Activated B cell treated with CpG ODN at 0.5 μM for 24 hours (primary cell): ENCODE measurements around the gene GPR17. TPM values are rescaled to one million over a fixed set of nuclear protein-coding genes. Genes with fewer than 3 reads are reported as not detected.

Experiments
- ATAC-seq: fragments of 200-7000 bp; cut with Tn5 transposase; one replicate; pipeline ENCODE4 v1.10.0; 2021; ENCODE audit warnings: low read depth, mild to moderate bottlenecking, moderate library complexity
- CTCF ChIA-PET: fragments of 350-600 bp; sonication (Branson Sonifier 250); formaldehyde crosslinking; loops from one replicate; lab custom pipeline; 2021; ENCODE audit warnings: antibody characterized with exemption; lab: Charles Lee
- POLR2A ChIA-PET: fragments of 350-600 bp; sonication (Branson Sonifier 250); formaldehyde crosslinking; loops from one replicate; lab custom pipeline; 2021; ENCODE audit warnings: antibody characterized with exemption; lab: Charles Lee
- DNase-seq: peaks from one replicate; pipeline ENCODE4 v3.0.0; 2022
- H3K27ac Mint-ChIP-seq: one replicate; pipeline ENCODE4 v1.8.0; 2020; ENCODE audit warnings: mixed read lengths
- H3K27me3 Mint-ChIP-seq: one replicate; pipeline ENCODE4 v1.8.0; 2021; ENCODE audit warnings: mixed read lengths
- H3K36me3 Mint-ChIP-seq: one replicate; pipeline ENCODE4 v1.8.0; 2021; ENCODE audit warnings: low read depth, mixed read lengths
- H3K4me1 Mint-ChIP-seq: one replicate; pipeline ENCODE4 v1.8.0; 2021; ENCODE audit warnings: mixed read lengths
- H3K4me3 Mint-ChIP-seq: one replicate; pipeline ENCODE4 v1.8.0; 2020; ENCODE audit warnings: mild to moderate bottlenecking, mixed read lengths
- H3K9me3 Mint-ChIP-seq: one replicate; pipeline ENCODE4 v1.8.0; 2020; ENCODE audit warnings: mixed read lengths
- intact Hi-C: fragments of 100-400 bp; cut with micrococcal nuclease; formaldehyde crosslinking; loops from one replicate; pipeline ENCODE4 v1.15.1; 2024
- total RNA-seq: library from RNA; stranded (reverse); gene quantifications from 2 replicates; pipeline ENCODE4 v1.2.3, GENCODE V29; 2022
- TF ChIP-seq, protein P1 (sequence below): fragments of 200-600 bp; IDR thresholded peaks from one replicate; pipeline ENCODE4 v1.8.0; 2022; ENCODE audit warnings: antibody characterized with exemption, mild to moderate bottlenecking

The GPR17 gene
- total RNA-seq, 1 donor from 2014 or later, result not detected

DNA sequence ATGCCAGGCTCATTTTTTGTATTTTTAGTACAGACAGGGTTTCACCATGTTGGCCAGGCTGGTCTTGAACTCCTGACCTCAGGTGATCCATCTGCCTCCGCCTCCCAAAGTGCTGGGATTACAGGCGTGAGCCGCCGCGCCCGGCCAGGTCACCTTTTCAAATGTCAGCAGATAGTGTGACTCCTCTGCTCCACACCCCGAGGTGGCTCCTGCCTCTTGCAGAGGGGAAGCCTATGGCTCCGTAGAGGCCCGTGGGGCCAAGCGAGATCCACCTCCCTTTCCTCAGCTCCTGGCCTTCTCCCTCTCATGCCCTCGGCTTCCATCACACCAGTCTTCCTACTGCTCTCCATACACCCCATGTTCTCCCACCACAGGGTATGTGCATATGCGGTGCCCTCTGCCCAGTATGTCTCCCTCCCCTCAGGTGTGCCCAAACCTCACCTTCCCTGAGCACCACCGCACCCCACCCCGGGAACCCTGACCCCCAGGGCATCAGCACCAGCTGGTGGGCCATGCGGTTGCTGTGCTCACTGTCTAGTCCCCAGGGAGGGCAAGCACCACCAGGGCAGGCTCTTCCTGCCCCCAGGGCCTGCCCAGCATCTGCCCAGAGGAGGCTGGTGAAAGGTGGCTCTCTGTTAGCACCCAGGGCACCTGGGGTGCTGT is 10.7 kb downstream of the GPR17 start:
- DNase-seq (no peak), ATAC-seq (peak; percentile 10)
- no peak overlapping the region for H3K4me3 Mint-ChIP-seq
- POLR2A ChIA-PET, result no interaction called here
- H3K4me1 Mint-ChIP-seq, result peaks cover 26% of the 10 kb centered on the region
- no peak overlapping the region for H3K27ac Mint-ChIP-seq
- CTCF ChIA-PET, result interaction anchor here (11.3 kb wide), 1 partner anchor 64 kb away, joined by 289 read pairs; no protein-coding TSS in a partner anchor
- no peaks in the 10 kb centered on the region for H3K9me3 Mint-ChIP-seq
- peaks cover 8% of the 10 kb centered on the region for H3K27me3 Mint-ChIP-seq
- H3K36me3 Mint-ChIP-seq, result no peaks in the 10 kb centered on the region
- intact Hi-C loops, result no loop called here
- TF ChIP-seq, protein P1, sequence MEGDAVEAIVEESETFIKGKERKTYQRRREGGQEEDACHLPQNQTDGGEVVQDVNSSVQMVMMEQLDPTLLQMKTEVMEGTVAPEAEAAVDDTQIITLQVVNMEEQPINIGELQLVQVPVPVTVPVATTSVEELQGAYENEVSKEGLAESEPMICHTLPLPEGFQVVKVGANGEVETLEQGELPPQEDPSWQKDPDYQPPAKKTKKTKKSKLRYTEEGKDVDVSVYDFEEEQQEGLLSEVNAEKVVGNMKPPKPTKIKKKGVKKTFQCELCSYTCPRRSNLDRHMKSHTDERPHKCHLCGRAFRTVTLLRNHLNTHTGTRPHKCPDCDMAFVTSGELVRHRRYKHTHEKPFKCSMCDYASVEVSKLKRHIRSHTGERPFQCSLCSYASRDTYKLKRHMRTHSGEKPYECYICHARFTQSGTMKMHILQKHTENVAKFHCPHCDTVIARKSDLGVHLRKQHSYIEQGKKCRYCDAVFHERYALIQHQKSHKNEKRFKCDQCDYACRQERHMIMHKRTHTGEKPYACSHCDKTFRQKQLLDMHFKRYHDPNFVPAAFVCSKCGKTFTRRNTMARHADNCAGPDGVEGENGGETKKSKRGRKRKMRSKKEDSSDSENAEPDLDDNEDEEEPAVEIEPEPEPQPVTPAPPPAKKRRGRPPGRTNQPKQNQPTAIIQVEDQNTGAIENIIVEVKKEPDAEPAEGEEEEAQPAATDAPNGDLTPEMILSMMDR, result no peak

DNA sequence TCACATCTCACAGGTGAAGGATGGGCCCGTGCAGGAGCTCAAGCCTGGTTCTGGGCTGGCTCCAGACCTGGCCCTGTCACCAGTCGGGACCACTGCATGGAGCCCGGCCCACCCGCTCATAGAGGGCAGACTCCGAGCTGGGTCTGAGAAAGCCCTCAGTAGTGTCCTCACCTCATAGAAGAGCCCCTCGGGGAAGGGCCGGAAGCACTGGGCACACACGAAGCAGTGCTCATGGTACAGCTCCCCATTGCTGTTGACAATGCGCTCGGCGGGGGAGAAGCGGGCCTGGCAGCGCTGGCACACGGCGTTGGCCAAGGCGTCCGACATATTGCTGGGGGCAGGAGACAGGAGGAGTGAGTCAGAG is 11.3 kb downstream of the GPR17 start:
- intact Hi-C loops, result no loop called here
- H3K27ac Mint-ChIP-seq, result no peak overlapping the region
- H3K36me3 Mint-ChIP-seq, result no peaks in the 10 kb centered on the region
- POLR2A ChIA-PET, result no interaction called here
- ATAC-seq, result no peak
- H3K4me3 Mint-ChIP-seq, result no peak overlapping the region
- H3K4me1 Mint-ChIP-seq, result peaks cover 21% of the 10 kb centered on the region
- DNase-seq, result no peak
- H3K9me3 Mint-ChIP-seq, result no peaks in the 10 kb centered on the region
- H3K27me3 Mint-ChIP-seq, result peaks cover 11% of the 10 kb centered on the region
- CTCF ChIA-PET, result interaction anchor here (11.3 kb wide), 1 partner anchor 64 kb away, joined by 289 read pairs; no protein-coding TSS in a partner anchor
- TF ChIP-seq, protein P1, result no peak

DNA sequence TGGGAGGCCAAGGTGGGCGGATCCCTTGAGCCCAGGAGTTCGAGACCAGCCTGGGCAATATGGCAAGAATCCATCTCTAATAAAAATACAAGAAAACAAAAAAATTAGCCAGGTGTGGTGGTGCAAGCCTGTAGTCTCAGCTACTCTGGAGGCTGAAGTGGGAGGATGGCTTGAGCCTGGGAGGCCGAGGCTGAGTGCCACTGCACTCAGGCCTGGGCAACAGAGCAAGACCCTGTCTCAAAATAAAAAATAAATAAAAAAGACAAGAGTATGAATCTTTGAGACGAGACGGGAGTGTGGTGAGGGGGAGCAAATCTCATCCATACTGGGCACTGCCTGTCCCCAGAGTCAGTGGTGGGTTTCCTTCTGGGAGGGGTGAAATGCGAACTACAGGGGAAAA is 12.2 kb downstream of the GPR17 start:
- Mint-ChIP-seq H3K27ac (no peak overlapping the region), H3K9me3 (no peaks in the 10 kb centered on the region), H3K36me3 (no peaks in the 10 kb centered on the region), H3K4me3 (no peak overlapping the region), H3K4me1 (peaks cover 11% of the 10 kb centered on the region), H3K27me3 (peaks cover 13% of the 10 kb centered on the region)
- ATAC-seq (no peak), DNase-seq (no peak)
- intact Hi-C loops, result no loop called here
- CTCF ChIA-PET, result interaction anchor here (11.3 kb wide), 1 partner anchor 65 kb away, joined by 289 read pairs; no protein-coding TSS in a partner anchor
- TF ChIP-seq, protein P1, result no peak
- POLR2A ChIA-PET, result no interaction called here

DNA sequence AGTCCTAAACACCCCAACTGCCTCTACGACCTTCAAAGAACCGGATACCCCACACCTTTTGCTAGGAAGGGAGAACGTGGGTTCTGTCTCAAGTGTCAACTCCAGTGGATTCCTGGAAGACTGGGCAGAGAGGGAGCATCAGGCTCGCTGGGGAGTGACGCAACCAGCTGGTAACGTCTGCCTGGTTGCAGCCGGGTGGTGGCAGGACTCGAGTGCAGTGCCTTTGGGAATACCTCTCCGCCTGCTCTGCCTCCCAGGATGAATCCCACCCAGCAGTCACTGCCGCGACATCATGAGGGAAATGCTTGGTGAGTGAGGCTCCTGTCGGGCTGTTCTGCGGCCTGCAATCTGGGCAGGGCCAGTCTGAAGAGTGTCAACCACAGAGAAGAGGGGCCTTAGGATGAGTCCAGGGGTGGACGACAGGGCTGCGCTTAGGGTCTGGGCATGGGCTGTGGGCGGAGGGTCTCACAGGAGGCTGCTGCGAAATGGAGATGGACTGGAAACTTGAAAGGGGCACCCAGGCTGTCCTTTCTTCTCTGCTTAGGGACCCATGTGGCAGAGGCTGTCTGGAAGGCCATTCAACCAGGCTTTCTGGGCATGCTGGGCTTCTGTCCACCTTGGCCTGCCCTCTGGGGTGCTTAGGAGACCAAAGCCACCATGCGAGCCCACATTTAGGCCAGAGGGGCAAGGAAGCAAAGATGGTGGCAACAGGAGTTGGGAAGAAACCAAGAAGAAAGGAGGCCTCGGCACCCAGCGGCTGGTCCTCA is 12.9 kb downstream of the GPR17 start:
- POLR2A ChIA-PET, result no interaction called here
- H3K27ac Mint-ChIP-seq, result no peak overlapping the region
- TF ChIP-seq, protein P1, result no peak

More for the DNA sequence above, 12.9 kb downstream of the GPR17 start:
- peaks cover 20% of the 10 kb centered on the region for H3K27me3 Mint-ChIP-seq
- H3K36me3 Mint-ChIP-seq, result no peaks in the 10 kb centered on the region
- H3K4me1 Mint-ChIP-seq, result peaks cover 9% of the 10 kb centered on the region
- no peak for ATAC-seq
- H3K4me3 Mint-ChIP-seq, result no peak overlapping the region
- CTCF ChIA-PET, result interaction anchor here (0.8 kb wide), 1 partner anchor 68 kb away, joined by 3 read pairs; no protein-coding TSS in a partner anchor
- intact Hi-C loops, result no loop called here
- DNase-seq, result no peak
- H3K9me3 Mint-ChIP-seq, result no peaks in the 10 kb centered on the region
